Left ventricle myocardium superior (tissue), 1 donor: ENCODE measurements around the gene ZMIZ1. TPM values are rescaled to one million over a fixed set of nuclear protein-coding genes. Genes with fewer than 3 reads are reported as not detected.

Experiments used
- ATAC-seq: fragments of 200-7000 bp; cut with Tn5 transposase; one replicate; pipeline ENCODE4 v1.9.1; 2020; ENCODE audit warnings: mild to moderate bottlenecking, moderate library complexity
- DNase-seq: peaks from one replicate; pipeline ENCODE4 v3.0.0-alpha.2; 2020
- intact Hi-C: fragments of 100-400 bp; cut with micrococcal nuclease; formaldehyde crosslinking; loops from one replicate; pipeline ENCODE4 v1.11.0; 2022
- total RNA-seq: library from RNA; stranded (reverse); fragmentation: NEBNext Ultra II Directional; extraction: Animal tissue kit (Norgen Biotek cat#: 25700); gene quantifications from one replicate; pipeline ENCODE4 v1.2.1, GENCODE V29; 2021
- donor health status: DM: no; HTN: yes; CAD: no; lungs with severe emphysema.

Gene ZMIZ1
- total RNA-seq, 1 donor from 2014 or later: 49.5 TPM

DNA sequence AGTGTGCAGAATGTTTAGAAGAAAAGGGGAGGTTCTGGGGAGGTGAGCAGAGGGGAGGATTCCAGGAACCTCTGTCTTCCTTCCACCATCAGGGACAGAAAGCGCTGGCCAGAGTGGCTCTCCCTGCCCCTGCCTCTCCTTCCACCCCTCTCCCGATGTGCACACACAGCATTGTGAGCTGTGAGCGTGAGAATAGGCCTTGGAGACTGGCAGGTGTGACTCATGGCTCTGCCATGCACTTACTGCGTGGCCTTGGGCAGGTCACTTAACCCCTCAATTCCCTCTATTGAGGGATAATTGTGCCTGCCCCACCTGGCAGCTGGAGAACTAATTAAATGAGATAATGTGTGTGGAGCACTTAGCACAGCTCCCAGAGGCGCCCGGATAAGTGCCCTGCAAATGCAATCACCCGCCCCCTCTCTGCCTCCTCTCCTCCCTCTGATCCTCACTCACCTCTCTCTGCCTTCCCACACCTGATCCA is 115.4 kb downstream of the ZMIZ1 start:
- ATAC-seq (peak; percentile 18), DNase-seq (peak; percentile 25)
- intact Hi-C loops: loop anchor here (10.0 kb wide), 1 partner anchor 109 kb away; no protein-coding TSS in a partner anchor

DNA sequence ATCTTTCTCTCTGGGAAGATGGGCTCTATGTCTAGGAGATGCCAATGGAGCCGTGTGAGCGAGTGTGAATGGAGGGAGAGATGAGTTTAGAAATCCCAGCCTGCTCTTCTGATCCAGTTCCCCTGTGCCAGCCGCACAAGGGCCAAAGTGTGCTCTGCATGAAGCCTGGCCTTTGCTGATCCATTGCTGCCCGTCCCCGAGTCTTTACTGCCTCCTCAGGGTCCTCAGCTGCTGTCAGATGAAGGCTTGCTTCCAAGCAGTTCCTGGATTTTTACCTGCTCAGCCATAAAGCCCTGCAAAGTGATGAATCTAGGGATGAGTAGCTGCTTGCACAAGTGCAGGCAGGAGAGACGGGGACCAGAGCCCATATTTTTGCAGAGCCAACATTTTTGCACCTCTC is 115.9 kb downstream of the ZMIZ1 start:
- ATAC-seq (no peak), DNase-seq (peak; percentile 28)
- intact Hi-C loops: loop anchor here (10.0 kb wide), 1 partner anchor 110 kb away; no protein-coding TSS in a partner anchor

- intact Hi-C loops: loop anchor here (10.0 kb wide), 1 partner anchor 110 kb away; no protein-coding TSS in a partner anchor
- ATAC-seq (peak; percentile 17), DNase-seq (no peak)
Measured at GRCh38 chr10:79185067-79185774, 116.5 kb downstream of the ZMIZ1 start.

DNA sequence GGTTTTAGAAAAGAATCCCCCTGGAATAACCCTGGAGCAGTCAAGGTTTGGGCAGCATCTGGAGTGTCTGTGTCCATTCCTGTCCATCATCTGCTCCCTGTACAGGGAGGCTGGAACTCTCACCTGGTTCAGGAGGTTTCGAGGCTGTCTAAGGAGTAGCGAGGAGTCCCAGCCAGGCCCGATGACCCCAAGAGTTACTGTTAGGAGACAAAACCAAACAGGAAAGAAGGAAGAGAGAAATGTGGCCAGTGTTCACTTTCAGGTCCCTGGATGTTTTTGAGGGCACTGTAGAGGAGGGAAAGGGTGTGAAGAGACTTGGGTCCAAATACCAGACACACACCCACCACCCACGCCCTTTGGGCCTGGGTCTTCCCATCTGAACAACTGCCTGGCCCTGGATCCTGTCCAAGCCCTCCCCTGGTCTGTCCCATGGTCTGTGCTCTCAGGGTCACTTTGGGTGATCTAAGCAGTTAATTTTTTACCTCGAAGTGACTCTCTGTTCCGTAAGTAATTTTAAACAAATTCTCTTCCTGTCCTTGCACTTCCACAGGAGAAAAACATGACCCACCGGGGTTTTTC is 117.1 kb downstream of the ZMIZ1 start:
- intact Hi-C loops: loop anchor here (10.0 kb wide), 1 partner anchor 111 kb away; no protein-coding TSS in a partner anchor
- ATAC-seq: no peak
- no peak for DNase-seq

- ATAC-seq (no peak), DNase-seq (no peak)
- intact Hi-C loops: loop anchor here (10.0 kb wide), 1 partner anchor 112 kb away; no protein-coding TSS in a partner anchor
Measured at GRCh38 chr10:79186486-79187120, 117.8 kb downstream of the ZMIZ1 start.

GRCh38 chr10:79187121-79187940 is 118.6 kb downstream of the ZMIZ1 start:
- no peak for DNase-seq
- intact Hi-C loops: loop anchor here (10.0 kb wide), 1 partner anchor 113 kb away; no protein-coding TSS in a partner anchor
- ATAC-seq: no peak

GRCh38 chr10:79188154-79188965 is 119.6 kb downstream of the ZMIZ1 start:
- intact Hi-C loops: loop anchor here (10.0 kb wide), 1 partner anchor 114 kb away; no protein-coding TSS in a partner anchor
- ATAC-seq (no peak), DNase-seq (no peak)

- intact Hi-C loops: loop anchor here (10.0 kb wide), 1 partner anchor 114 kb away; no protein-coding TSS in a partner anchor
- DNase-seq (no peak), ATAC-seq (no peak)
Measured at GRCh38 chr10:79189181-79189580, 120.4 kb downstream of the ZMIZ1 start.

- DNase-seq: no peak
- ATAC-seq: no peak
- intact Hi-C loops: loop anchor here (10.0 kb wide), 3 partner anchors 55 to 1145 kb away; no protein-coding TSS in a partner anchor
Measured at GRCh38 chr10:79189853-79190435, 121.2 kb downstream of the ZMIZ1 start.

GRCh38 chr10:79190740-79191261 is 122.0 kb downstream of the ZMIZ1 start:
- intact Hi-C loops: loop anchor here (10.0 kb wide), 2 partner anchors 56 to 1146 kb away; no protein-coding TSS in a partner anchor
- ATAC-seq (no peak), DNase-seq (no peak)

DNA sequence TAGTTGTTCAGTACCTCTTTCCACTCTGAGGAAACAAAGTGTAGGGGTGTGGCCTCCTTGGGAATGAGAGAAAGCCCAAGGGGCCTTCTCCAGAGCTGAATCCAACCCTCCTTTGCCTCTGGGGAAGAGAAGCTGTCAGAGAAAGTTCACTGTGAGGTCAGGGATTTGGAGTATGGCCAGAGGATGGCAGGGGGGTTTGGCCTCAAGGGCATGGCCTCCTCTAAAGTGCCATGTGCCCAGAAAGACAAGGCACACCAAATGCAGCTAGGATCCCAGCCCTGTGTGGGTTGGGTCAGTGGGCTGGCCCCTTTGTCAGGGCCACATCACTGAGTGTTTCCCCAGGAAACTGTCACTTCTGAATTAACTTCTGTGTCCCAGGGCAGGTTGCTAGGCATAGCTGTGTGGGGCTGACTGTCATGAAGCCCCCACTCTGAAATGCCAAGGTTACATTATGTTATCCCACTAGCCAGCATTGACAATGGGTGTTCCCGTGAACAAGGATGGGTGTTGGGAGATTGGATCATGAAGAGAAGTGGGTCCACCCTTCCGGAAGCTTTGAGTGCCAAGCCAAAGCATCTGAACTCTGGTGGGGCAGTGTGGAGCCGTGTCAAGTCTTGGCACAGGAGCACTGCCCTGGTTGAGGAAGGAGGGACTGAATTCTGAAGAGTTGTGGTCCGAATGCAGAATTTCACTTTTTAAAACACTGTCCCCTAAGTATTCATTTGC is 123.3 kb downstream of the ZMIZ1 start:
- ATAC-seq (no peak), DNase-seq (no peak)
- intact Hi-C loops: loop anchor here (10.0 kb wide), 2 partner anchors 57 to 1147 kb away; no protein-coding TSS in a partner anchor

- ATAC-seq (peak; percentile 30), DNase-seq (peak; percentile 67)
- intact Hi-C loops: loop anchor here (10.0 kb wide), 2 partner anchors 58 to 1148 kb away; no protein-coding TSS in a partner anchor
Measured at GRCh38 chr10:79192677-79193003, 123.9 kb downstream of the ZMIZ1 start.

GRCh38 chr10:79193694-79194382 is 125.1 kb downstream of the ZMIZ1 start:
- ATAC-seq: no peak
- DNase-seq: no peak
- intact Hi-C loops: loop anchor here (10.0 kb wide), 2 partner anchors 59 to 1149 kb away; no protein-coding TSS in a partner anchor

GRCh38 chr10:79195091-79195923 is 126.5 kb downstream of the ZMIZ1 start:
- ATAC-seq (peak; percentile 81), DNase-seq (peak; percentile 93)
- intact Hi-C loops: loop anchor here (10.0 kb wide), 2 partner anchors 61 to 1151 kb away; no protein-coding TSS in a partner anchor
